ENCODE measurements around the gene BTBD16.

GRCh38 chr10:122381680-122382079, 110.6 kb downstream of the BTBD16 start:
- TF ChIP-seq CTCF (IDR thresholded peaks at IDR 0.05) (no peak), POLR2A (IDR thresholded peaks at IDR 0.05) (no peak)

Measured in breast epithelium (tissue), 3 donors.